IPS-18a (cell line): ENCODE data around the gene DNAJB5.
"Not testable (repeated sequence)": the region's sequence is repeated elsewhere in the genome, so short reads cannot be mapped to it uniquely, and the experiment has no call there.

Source experiments
- H3K27ac ChIP-seq: one replicate; pipeline ENCODE4 v1.5.1; 2013; ENCODE audit warnings: low read length
- H3K27me3 ChIP-seq: one replicate; pipeline ENCODE4 v1.6.1; 2013; ENCODE audit warnings: mild to moderate bottlenecking, low read length; ENCODE audit not compliant: control insufficient read depth, insufficient read depth
- H3K36me3 ChIP-seq: one replicate; pipeline ENCODE4 v1.6.1; 2013; ENCODE audit warnings: low read depth, low read length; ENCODE audit not compliant: control insufficient read depth
- H3K4me1 ChIP-seq: one replicate; pipeline ENCODE4 v1.6.1; 2013; ENCODE audit warnings: low read depth, low read length; ENCODE audit not compliant: control insufficient read depth
- H3K4me3 ChIP-seq: one replicate; pipeline ENCODE4 v1.5.1; 2013; ENCODE audit warnings: low read length
- H3K9ac ChIP-seq: one replicate; pipeline ENCODE4 v1.6.1; 2013; ENCODE audit warnings: mild to moderate bottlenecking, low read length, moderate library complexity
- H3K9me3 ChIP-seq: one replicate; pipeline ENCODE4 v1.6.1; 2013; ENCODE audit warnings: low read depth, low read length; ENCODE audit not compliant: control insufficient read depth

DNAJB5 gene

GRCh38 chr9:35004299-35004698 lies 14.8 kb downstream of the DNAJB5 start:
- H3K4me1 ChIP-seq, H3K9me3 ChIP-seq, H3K27ac ChIP-seq, H3K9ac ChIP-seq, H3K27me3 ChIP-seq, H3K36me3 ChIP-seq, H3K4me3 ChIP-seq: not testable (repeated sequence)

GRCh38 chr9:35010351-35010958 lies 20.9 kb downstream of the DNAJB5 start:
- no peaks in the 10 kb centered on the region for H3K4me1 ChIP-seq
- H3K9me3 ChIP-seq = peaks cover 11% of the 10 kb centered on the region
- no peak overlapping the region for H3K9ac ChIP-seq
- H3K27ac ChIP-seq = no peak overlapping the region
- no peak overlapping the region for H3K4me3 ChIP-seq
- no peaks in the 10 kb centered on the region for H3K36me3 ChIP-seq
- no peaks in the 10 kb centered on the region for H3K27me3 ChIP-seq

- Histone ChIP-seq H3K9me3 (peaks cover 23% of the 10 kb centered on the region), H3K9ac (no peak overlapping the region), H3K36me3 (no peaks in the 10 kb centered on the region), H3K4me3 (no peak overlapping the region), H3K27me3 (no peaks in the 10 kb centered on the region), H3K27ac (no peak overlapping the region), H3K4me1 (no peaks in the 10 kb centered on the region)
Observed at GRCh38 chr9:35014517-35014916, 25.0 kb downstream of the DNAJB5 start.

GRCh38 chr9:35023443-35023842 lies 33.9 kb downstream of the DNAJB5 start:
- H3K4me1 ChIP-seq = peaks cover 16% of the 10 kb centered on the region
- H3K27me3 ChIP-seq, H3K4me3 ChIP-seq, H3K9me3 ChIP-seq, H3K9ac ChIP-seq, H3K27ac ChIP-seq, H3K36me3 ChIP-seq: not testable (repeated sequence)

- Histone ChIP-seq H3K27me3 (no peaks in the 10 kb centered on the region), H3K27ac (no peak overlapping the region)
Observed at GRCh38 chr9:35026671-35027070, 37.1 kb downstream of the DNAJB5 start.

GRCh38 chr9:35027374-35027773 lies 37.8 kb downstream of the DNAJB5 start:
- Histone ChIP-seq H3K27me3 (no peaks in the 10 kb centered on the region), H3K9ac (no peak overlapping the region), H3K4me1 (peaks cover 16% of the 10 kb centered on the region), H3K9me3 (peaks cover 10% of the 10 kb centered on the region), H3K4me3 (no peak overlapping the region), H3K36me3 (no peaks in the 10 kb centered on the region), H3K27ac (no peak overlapping the region)

More at GRCh38 chr9:35026671-35027070, 37.1 kb downstream of the DNAJB5 start:
- Histone ChIP-seq H3K9me3 (peaks cover 10% of the 10 kb centered on the region), H3K9ac (no peak overlapping the region), H3K4me1 (peaks cover 16% of the 10 kb centered on the region), H3K36me3 (no peaks in the 10 kb centered on the region), H3K4me3 (no peak overlapping the region)

GRCh38 chr9:35027860-35028259 lies 38.3 kb downstream of the DNAJB5 start:
- H3K4me1 ChIP-seq = peaks cover 16% of the 10 kb centered on the region
- no peaks in the 10 kb centered on the region for H3K27me3 ChIP-seq
- H3K9me3 ChIP-seq = peaks cover 10% of the 10 kb centered on the region
- no peaks in the 10 kb centered on the region for H3K36me3 ChIP-seq
- H3K27ac ChIP-seq = no peak overlapping the region
- H3K9ac ChIP-seq = no peak overlapping the region
- no peak overlapping the region for H3K4me3 ChIP-seq

GRCh38 chr9:35028341-35028740 lies 38.8 kb downstream of the DNAJB5 start:
- Histone ChIP-seq H3K36me3 (no peaks in the 10 kb centered on the region), H3K9me3 (peaks cover 10% of the 10 kb centered on the region), H3K4me1 (peaks cover 16% of the 10 kb centered on the region), H3K9ac (no peak overlapping the region), H3K27me3 (no peaks in the 10 kb centered on the region), H3K27ac (no peak overlapping the region), H3K4me3 (no peak overlapping the region)

GRCh38 chr9:35029241-35029640 lies 39.7 kb downstream of the DNAJB5 start:
- no peak overlapping the region for H3K9ac ChIP-seq
- no peak overlapping the region for H3K4me3 ChIP-seq
- H3K36me3 ChIP-seq = no peaks in the 10 kb centered on the region
- peaks cover 10% of the 10 kb centered on the region for H3K9me3 ChIP-seq
- peaks cover 16% of the 10 kb centered on the region for H3K4me1 ChIP-seq
- H3K27me3 ChIP-seq = no peaks in the 10 kb centered on the region
- H3K27ac ChIP-seq = no peak overlapping the region

- peaks cover 16% of the 10 kb centered on the region for H3K4me1 ChIP-seq
- no peak overlapping the region for H3K4me3 ChIP-seq
- H3K27me3 ChIP-seq = no peaks in the 10 kb centered on the region
- H3K9ac ChIP-seq = no peak overlapping the region
- peaks cover 10% of the 10 kb centered on the region for H3K9me3 ChIP-seq
- no peak overlapping the region for H3K27ac ChIP-seq
- H3K36me3 ChIP-seq = no peaks in the 10 kb centered on the region
Observed at GRCh38 chr9:35029852-35030251, 40.3 kb downstream of the DNAJB5 start.

GRCh38 chr9:35033101-35033500 lies 43.6 kb downstream of the DNAJB5 start:
- no peaks in the 10 kb centered on the region for H3K36me3 ChIP-seq
- H3K9ac ChIP-seq = no peak overlapping the region
- no peak overlapping the region for H3K27ac ChIP-seq
- peaks cover 10% of the 10 kb centered on the region for H3K9me3 ChIP-seq
- no peak overlapping the region for H3K4me3 ChIP-seq
- H3K27me3 ChIP-seq = no peaks in the 10 kb centered on the region
- H3K4me1 ChIP-seq = no peaks in the 10 kb centered on the region

GRCh38 chr9:35035851-35036701 lies 46.5 kb downstream of the DNAJB5 start:
- Histone ChIP-seq H3K36me3 (no peaks in the 10 kb centered on the region), H3K27me3 (no peaks in the 10 kb centered on the region), H3K9ac (no peak overlapping the region), H3K9me3 (no peaks in the 10 kb centered on the region), H3K4me1 (no peaks in the 10 kb centered on the region), H3K27ac (no peak overlapping the region), H3K4me3 (no peak overlapping the region)
